Naive B cell (primary cell): ENCODE data around the gene DHCR7. TPM values are rescaled to one million over a fixed set of nuclear protein-coding genes. Genes with fewer than 3 reads are reported as not detected.

Experiments
- ATAC-seq, 2 donors: fragments of 150-1000 bp; cut with Tn5 transposase; 2 replicates each; pipeline ENCODE4 v1.10.0; 2021; ENCODE audit warnings: low read depth in 2 of 2, mild to moderate bottlenecking in 2 of 2, moderate library complexity in 2 of 2
- DNase-seq: peaks from one replicate; pipeline ENCODE4 v3.0.0; 2022
- H3K27ac Mint-ChIP-seq, 6 donors: one replicate each; pipeline ENCODE4 v1.8.0; 2020 to 2022; ENCODE audit warnings: mild to moderate bottlenecking in 6 of 6, mixed read lengths in 6 of 6, moderate library complexity in 5 of 6, inconsistent platforms in 2 of 6
- H3K27me3 Mint-ChIP-seq, 3 donors: one replicate each; pipeline ENCODE4 v1.8.0; 2021 to 2022; ENCODE audit warnings: mixed read lengths in 3 of 3, mild to moderate bottlenecking in 1 of 3
- H3K36me3 Mint-ChIP-seq, 2 donors: one replicate each; pipeline ENCODE4 v1.8.0; 2020 to 2022; ENCODE audit warnings: mixed read lengths in 2 of 2, inconsistent platforms in 1 of 2, mild to moderate bottlenecking in 1 of 2
- H3K4me1 Mint-ChIP-seq, 3 donors: one replicate each; pipeline ENCODE4 v1.8.0; 2020 to 2022; ENCODE audit warnings: mixed read lengths in 3 of 3, inconsistent platforms in 1 of 3, mild to moderate bottlenecking in 1 of 3, moderate library complexity in 1 of 3
- H3K4me3 Mint-ChIP-seq, 8 donors: one replicate each; pipeline ENCODE4 v1.8.0; 2020 to 2022; ENCODE audit warnings: mild to moderate bottlenecking in 8 of 8, mixed read lengths in 8 of 8, moderate library complexity in 8 of 8, inconsistent platforms in 2 of 8
- H3K9me3 Mint-ChIP-seq, 7 donors: one replicate each; pipeline ENCODE4 v1.8.0; 2020 to 2022; ENCODE audit warnings: mixed read lengths in 7 of 7, mild to moderate bottlenecking in 5 of 7, inconsistent platforms in 2 of 7, moderate library complexity in 1 of 7
- polyA plus RNA-seq, 6 donors: library from polyadenylated mRNA; unstranded; fragments of 300-500 nt; fragmentation: Illumina TruSeq; gene quantifications; one replicate each; pipeline ENCODE4 v1.2.3, GENCODE V29; 2021; ENCODE audit warnings: low read depth in 6 of 6

Gene DHCR7
- polyA plus RNA-seq, 6 donors from 2014 or later = 10.2 to 19.0 (median 15.3) TPM

DNA sequence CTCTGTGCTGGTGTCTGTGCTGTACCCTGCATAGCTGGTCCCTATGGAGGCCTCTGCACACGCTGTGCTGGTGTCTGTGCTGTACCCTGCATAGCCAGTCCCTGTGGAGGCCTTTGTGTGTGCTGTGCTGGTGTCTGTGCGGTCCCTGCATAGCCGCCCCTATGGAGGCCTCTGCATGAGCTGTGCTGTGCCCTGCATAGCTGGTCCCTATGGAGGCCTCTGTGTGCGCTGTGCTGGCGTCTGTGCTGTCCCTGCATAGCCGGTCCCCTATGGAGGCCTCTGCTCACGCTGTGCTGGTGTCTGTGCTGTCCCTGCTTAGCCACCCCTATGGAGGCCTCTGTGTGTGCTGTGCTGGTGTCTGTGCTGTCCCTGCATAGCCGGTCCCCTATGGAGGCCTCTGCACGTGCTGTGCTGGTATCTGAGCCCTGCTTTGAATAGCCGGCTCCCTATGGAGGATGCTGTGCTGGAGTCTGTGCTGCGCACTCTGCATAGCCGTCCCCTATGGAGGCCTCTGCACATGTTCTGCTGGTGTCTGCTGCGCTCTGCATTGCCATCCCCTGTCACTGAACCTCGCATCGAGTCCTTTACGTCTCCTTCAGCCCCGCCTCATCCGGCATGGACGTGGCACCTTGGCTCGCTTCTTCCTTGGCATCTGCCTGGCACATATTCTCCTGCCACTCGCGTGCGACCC, 11.0 kb upstream of the DHCR7 start:
- ATAC-seq (no peak), DNase-seq (no peak)
- Mint-ChIP-seq H3K36me3 (peaks cover 18 to 46% of the 10 kb centered on the region in 2 donors), H3K4me1 (peaks cover 24 to 41% (median 37%) of the 10 kb centered on the region in 3 donors), H3K27ac (no peak overlapping the region), H3K27me3 (no peaks in the 10 kb centered on the region), H3K4me3 (peak overlapping the region in 1 of 8 donors; percentile 53), H3K9me3 (no peaks in the 10 kb centered on the region)

DNA sequence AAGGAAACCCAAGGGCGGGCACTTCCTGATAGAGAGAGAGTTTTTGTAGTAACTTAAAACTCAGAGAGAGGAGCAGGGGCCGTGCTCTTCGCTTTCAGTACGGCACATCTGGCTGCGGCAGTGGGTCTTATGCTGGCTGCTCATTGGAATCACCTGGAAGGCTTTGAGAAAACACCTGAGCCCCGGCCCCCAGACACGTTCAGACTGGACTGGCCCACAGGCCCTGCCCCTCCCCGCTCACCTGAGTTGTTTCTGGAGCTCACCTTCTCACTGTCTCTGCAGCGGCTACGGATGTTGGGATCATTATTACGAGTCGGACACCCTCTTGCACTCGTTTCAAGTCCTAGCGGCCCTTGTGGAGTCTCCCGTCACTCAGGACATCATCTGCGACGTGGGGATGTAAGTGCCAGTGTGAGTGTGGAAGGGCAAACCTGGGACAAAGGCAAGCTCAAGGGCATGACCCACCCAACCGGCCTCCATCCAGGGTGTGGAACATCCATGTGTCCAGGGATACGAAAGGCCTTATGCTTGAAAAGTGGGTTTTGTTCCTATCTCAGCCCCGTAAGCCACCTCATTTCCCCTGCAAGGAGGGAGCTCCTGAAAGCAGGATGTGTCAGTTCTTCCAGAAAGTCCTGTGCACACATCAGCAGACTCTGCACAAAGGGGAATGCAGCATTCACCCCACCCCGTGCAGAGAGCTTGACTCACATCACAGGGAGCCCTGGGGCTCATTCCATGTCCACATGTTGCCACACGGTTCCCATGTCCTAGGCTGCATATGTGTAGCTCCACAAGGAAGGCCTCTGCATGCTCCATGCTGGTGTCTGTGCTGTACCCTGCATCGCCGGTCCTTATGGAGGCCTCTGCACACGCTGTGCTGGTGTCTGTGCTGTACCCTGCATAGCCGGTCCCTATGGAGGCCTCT, 10.2 kb upstream of the DHCR7 start:
- ATAC-seq (no peak), DNase-seq (no peak)
- Mint-ChIP-seq H3K4me1 (peaks cover 32 to 47% (median 41%) of the 10 kb centered on the region in 3 donors), H3K9me3 (no peaks in the 10 kb centered on the region), H3K27me3 (no peaks in the 10 kb centered on the region), H3K4me3 (peak overlapping the region in 1 of 8 donors; percentile 72), H3K36me3 (peaks cover 18 to 41% of the 10 kb centered on the region in 2 donors), H3K27ac (peak overlapping the region in 1 of 6 donors; percentile 27)

DNA sequence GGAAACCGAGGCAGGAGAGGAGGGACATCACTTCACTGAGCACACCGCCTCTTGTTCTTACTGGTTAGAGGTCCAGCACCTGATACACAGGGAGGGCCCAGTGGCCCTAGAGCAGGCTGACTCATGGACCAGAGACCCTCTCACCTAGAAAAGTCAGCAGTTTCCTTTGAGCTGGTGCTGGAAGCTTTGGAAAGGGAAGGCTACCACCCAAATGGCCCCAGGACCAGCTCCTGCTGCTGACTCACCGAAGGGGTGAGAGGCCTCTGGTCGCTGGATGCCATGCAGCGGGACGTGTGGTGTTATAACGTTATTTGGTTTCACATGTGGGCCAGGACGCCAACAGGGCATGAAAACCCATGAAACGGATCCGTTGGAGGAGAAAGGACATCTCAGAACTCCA, 8.6 kb upstream of the DHCR7 start:
- DNase-seq (no peak), ATAC-seq (no peak)
- Mint-ChIP-seq H3K27me3 (no peaks in the 10 kb centered on the region), H3K4me3 (peak overlapping the region in 2 of 8 donors; percentile 22 to 95), H3K9me3 (no peaks in the 10 kb centered on the region), H3K4me1 (peaks cover 38 to 54% (median 45%) of the 10 kb centered on the region in 3 donors), H3K36me3 (peaks cover 18 to 33% of the 10 kb centered on the region in 2 donors), H3K27ac (no peak overlapping the region)

DNA sequence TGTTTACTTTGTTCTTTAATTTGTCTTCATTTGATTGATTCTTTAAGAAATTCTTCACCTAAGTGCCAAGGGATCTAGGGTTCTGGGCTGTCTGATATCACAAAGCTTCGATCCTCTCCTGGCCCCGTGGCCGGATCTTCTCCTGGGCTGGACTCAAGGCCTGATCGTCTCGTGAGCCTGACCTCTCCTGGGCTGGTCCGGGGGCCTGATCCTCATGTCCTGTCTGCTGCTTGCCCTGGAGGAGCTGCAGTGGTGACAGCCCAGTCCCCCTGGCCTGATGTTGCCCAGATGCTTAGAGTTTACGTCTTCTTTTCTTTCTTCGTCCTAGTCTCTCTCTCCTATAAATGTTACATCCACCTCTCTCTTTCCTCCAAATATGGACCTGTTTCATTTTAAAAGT, 8.1 kb upstream of the DHCR7 start:
- H3K9me3 Mint-ChIP-seq = no peaks in the 10 kb centered on the region
- no peaks in the 10 kb centered on the region for H3K27me3 Mint-ChIP-seq
- peaks cover 44 to 58% (median 47%) of the 10 kb centered on the region in 3 donors for H3K4me1 Mint-ChIP-seq
- DNase-seq = no peak
- no peak overlapping the region for H3K27ac Mint-ChIP-seq
- peaks cover 18 to 28% of the 10 kb centered on the region in 2 donors for H3K36me3 Mint-ChIP-seq
- ATAC-seq = no peak
- peak overlapping the region in 2 of 8 donors; percentile 22 to 95 for H3K4me3 Mint-ChIP-seq

DNA sequence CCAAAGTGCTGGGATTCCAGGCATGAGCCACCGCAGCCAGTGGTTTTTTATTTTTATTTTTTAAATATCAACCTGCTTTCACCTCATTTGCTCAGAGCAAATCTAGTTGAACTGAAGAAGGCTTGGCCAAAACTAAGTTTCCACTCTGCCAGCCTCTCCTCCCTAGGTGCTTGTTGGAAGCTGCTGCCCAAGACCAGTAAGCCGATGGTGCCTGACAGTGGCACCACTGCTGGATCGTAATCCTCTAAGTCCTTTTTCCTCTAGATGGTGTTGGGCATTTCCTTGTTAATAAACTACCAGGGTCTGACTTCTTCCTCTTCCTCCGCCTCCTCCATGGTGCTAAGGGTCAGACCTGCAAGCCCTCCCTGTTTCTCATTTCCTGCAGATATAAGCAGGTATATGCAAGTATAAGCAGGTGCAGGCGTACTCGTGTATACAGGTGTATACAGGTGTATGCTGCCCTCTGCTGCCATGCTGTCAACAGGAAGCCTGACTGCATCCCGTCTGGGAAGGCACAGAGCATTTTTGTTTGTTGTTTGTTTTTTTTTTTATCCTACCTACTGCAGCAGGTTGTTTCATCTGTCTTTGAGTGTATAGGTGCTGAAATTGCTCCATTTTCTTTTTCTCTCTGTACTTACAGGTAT, 6.4 kb upstream of the DHCR7 start:
- ATAC-seq (no peak), DNase-seq (no peak)
- no peaks in the 10 kb centered on the region for H3K27me3 Mint-ChIP-seq
- peaks cover 37 to 63% (median 53%) of the 10 kb centered on the region in 3 donors for H3K4me1 Mint-ChIP-seq
- peak overlapping the region; percentile 70 to 96 (median 86) for H3K4me3 Mint-ChIP-seq
- H3K27ac Mint-ChIP-seq = peak overlapping the region in 2 of 6 donors; percentile 72 to 94
- H3K36me3 Mint-ChIP-seq = peaks cover 8 to 11% of the 10 kb centered on the region in 2 donors
- H3K9me3 Mint-ChIP-seq = no peaks in the 10 kb centered on the region

DNA sequence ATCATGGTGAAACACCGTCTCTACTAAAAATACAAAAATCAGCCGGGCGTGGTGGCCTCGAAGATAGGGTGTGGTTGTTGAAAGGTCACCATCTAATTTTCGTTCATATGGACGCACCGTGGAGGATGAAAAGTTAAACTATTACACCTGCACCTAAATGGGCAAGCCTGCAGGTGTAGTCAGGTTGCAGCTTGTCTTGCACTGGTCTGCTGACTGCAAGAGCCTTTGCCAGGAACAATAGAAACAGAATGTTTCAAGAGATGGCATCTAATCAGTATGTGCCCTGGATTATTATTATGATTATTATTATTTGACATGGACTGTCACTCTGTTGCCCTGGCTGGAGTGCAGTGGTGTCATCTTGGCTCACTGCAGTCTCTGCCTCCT, 5.7 kb upstream of the DHCR7 start:
- H3K9me3 Mint-ChIP-seq = no peaks in the 10 kb centered on the region
- DNase-seq (no peak), ATAC-seq (no peak)
- peaks cover 42 to 70% (median 59%) of the 10 kb centered on the region in 3 donors for H3K4me1 Mint-ChIP-seq
- H3K4me3 Mint-ChIP-seq = peak overlapping the region; percentile 83 to 96 (median 93)
- H3K27ac Mint-ChIP-seq = peak overlapping the region in 5 of 6 donors; percentile 59 to 93 (median 67)
- H3K27me3 Mint-ChIP-seq = no peaks in the 10 kb centered on the region
- H3K36me3 Mint-ChIP-seq = peaks cover 8% of the 10 kb centered on the region in 2 donors

DNA sequence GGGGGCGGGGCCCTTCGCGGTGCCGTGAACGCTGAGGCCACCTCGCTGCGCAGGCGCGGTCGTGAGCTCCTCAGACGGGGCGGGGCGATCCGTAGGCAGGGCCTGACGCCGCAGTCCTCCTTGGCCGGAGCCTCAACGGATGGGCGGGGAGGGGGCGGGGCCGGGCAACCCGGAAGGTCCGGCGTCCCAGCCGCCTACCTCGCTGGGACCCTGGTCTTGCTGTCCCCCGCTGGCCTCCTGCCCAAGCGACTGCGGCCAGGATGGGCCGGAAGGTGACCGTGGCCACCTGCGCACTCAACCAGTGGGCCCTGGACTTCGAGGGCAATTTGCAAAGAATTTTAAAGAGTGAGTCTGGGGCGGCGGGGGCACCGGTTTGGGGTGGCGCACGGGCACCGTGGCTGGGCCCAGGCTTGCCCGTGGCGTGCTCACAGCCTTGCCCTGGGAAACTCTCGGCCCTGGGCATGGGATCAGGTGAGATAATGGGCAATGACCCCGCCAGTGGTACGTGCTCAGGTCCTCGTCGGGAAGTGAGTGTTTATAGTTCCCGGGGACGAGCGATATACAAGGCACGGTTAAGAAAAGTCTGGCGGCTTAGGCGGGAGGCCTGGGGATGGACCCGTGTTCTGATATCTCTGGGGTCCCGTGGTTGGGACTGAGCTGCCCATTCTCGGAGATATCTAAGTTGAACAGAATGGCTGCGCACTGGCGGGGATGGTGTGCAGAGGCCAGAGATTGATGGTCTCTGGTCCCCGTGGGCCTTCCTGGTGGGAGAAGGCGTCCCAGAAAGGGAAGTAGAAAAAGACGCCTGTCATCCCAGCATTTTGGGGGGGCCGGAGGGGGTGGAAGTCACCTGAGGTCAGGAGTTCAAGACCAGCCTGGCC, 5.1 kb upstream of the DHCR7 start, which contains the start of gene NADSYN1:
TSS of gene NADSYN1 (plus strand) at position 167 of the 881 bp plus-strand sequence. CDS start at position 261, 94 bp downstream.
- DNase-seq = peak; percentile 90
- Mint-ChIP-seq H3K36me3 (peaks cover 8% of the 10 kb centered on the region in 2 donors), H3K4me1 (peaks cover 42 to 74% (median 59%) of the 10 kb centered on the region in 3 donors), H3K4me3 (peak within 1 kb of the TSS; percentile 83 to 96 (median 93)), H3K9me3 (no peaks in the 10 kb centered on the region), H3K27me3 (no peaks in the 10 kb centered on the region), H3K27ac (peak within 1 kb of the TSS; percentile 80 to 94 (median 88))
- ATAC-seq = peak; percentile 64 to 72

DNA sequence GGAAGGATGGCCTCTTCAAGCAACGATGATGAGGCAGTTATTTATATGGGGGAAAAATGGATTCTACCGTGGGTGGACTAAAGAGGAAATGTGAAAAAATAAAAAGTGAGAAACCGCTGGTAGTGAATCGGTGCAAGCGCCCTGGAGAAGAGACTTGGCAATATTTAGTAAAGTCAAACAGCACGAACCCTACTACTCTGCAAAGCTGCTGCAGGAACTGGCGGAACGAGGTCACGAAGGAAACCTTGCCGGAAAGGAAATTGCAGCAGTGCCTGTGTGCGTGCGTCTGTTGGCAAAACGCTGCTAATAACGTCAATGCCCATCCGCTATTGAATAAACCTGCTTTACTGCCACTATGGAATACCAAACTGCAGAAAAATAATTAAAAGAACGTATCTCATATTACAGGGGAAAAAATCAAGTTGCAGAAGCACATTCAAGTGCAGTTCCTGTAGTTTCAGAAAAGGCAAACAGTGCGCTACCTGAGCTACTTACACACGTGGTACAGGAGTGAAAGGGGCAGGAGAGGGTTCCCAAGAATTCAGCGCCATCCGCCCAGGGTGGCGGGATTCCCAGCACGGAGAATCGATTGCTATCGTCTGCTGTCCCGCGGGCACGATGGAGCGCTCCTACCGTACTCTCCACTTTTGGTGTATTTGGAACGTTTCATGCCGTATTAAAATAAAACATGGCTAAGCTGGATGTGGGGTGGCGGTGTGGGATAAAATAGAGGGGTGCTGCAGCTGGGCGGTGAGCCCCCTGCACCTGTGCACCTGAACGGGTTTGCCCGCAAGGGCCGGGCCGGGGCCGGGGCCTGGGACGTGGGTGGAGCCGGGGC, 4.2 kb upstream of the DHCR7 start:
- peak; percentile 23 to 26 for ATAC-seq
- peak overlapping the region; percentile 54 to 94 (median 86) for H3K27ac Mint-ChIP-seq
- H3K9me3 Mint-ChIP-seq = no peaks in the 10 kb centered on the region

DNA sequence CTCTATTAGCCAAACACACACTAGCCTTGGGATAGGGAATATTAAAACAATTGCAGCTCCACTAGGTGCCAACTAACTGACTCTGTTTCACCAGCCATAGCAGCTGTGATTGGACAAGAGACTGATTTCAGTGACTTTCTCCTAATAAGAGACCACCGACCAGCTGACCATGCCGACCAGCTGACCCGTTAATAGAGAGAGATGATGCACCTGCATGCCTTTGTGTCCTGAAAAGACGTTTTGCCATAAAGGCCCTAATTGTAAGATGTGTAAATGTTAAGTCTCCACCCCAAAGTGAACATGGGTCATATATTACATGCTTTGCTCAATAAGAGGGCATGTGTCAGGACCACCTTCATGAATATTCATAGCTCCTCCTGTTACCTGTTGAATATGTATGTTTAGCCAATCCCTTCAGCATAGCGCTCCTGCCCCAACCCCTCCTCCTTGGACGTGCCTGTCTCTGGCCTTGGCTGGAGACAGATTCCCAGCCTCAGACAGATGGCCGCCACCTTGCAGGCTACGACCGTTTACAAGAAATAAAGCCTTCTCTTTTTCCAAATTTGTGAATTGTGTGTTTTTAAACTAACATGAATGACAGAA, 3.5 kb upstream of the DHCR7 start:
- no peak for ATAC-seq
- peaks cover 39 to 69% (median 67%) of the 10 kb centered on the region in 3 donors for H3K4me1 Mint-ChIP-seq
- H3K27me3 Mint-ChIP-seq = no peaks in the 10 kb centered on the region
- peak overlapping the region; percentile 83 to 96 (median 91) for H3K4me3 Mint-ChIP-seq
- H3K9me3 Mint-ChIP-seq = peaks cover 0 to 2% (median 0%) of the 10 kb centered on the region in 7 donors
- peak overlapping the region; percentile 3 to 94 (median 86) for H3K27ac Mint-ChIP-seq
- no peak for DNase-seq
- H3K36me3 Mint-ChIP-seq = peaks cover 6 to 8% of the 10 kb centered on the region in 2 donors

More for the DNA sequence above, 4.2 kb upstream of the DHCR7 start:
- Mint-ChIP-seq H3K27me3 (no peaks in the 10 kb centered on the region), H3K4me3 (peak overlapping the region; percentile 83 to 96 (median 91)), H3K36me3 (peaks cover 8% of the 10 kb centered on the region in 2 donors), H3K4me1 (peaks cover 39 to 73% (median 63%) of the 10 kb centered on the region in 3 donors)
- DNase-seq = peak; percentile 57

DNA sequence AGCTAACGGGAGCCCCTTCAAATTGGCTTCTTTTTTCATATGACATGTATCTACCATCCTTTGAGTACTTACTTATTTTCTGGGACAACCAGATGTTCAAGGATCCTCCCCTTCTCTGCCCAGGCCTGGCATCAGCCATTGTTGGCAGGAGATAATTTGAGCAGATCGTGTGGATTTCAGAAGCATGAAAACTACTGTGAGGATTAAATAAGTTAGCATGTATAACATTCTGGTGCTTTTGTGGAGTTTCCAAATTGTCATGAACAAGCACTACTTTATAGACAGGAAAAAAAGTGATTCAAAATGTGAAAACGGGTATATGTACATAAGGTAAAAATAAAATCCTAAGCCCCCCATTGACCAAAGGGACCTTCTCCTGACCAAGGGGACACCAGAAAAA, 2.7 kb upstream of the DHCR7 start:
- peaks cover 32 to 62% (median 59%) of the 10 kb centered on the region in 3 donors for H3K4me1 Mint-ChIP-seq
- H3K27me3 Mint-ChIP-seq = no peaks in the 10 kb centered on the region
- ATAC-seq (no peak), DNase-seq (no peak)
- peak overlapping the region in 3 of 6 donors; percentile 52 to 60 (median 58) for H3K27ac Mint-ChIP-seq
- peaks cover 0 to 7% (median 2%) of the 10 kb centered on the region in 7 donors for H3K9me3 Mint-ChIP-seq
- peak overlapping the region in 4 of 8 donors; percentile 53 to 96 (median 93) for H3K4me3 Mint-ChIP-seq
- peaks cover 7 to 8% of the 10 kb centered on the region in 2 donors for H3K36me3 Mint-ChIP-seq

DNA sequence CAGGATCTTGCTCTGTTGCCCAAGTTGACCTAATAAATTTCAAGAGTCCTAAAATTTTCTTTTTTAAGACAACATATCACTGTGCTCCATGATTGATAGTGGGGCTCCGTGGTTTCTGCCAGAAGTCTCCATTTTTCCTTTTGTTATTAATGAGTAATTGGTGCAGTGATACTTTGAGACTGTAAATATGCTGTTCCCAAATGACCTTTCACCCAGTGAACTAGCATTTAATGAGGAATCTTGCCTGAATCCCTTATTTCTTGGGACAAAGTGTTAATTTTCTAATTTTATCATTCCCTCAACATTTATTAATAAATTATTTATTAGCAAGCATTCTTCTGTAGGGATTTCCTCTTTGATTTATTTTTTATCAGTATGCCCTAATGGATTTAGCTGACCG, 2.3 kb upstream of the DHCR7 start:
- H3K27me3 Mint-ChIP-seq = no peaks in the 10 kb centered on the region
- peaks cover 30 to 59% (median 55%) of the 10 kb centered on the region in 3 donors for H3K4me1 Mint-ChIP-seq
- no peak for DNase-seq
- H3K36me3 Mint-ChIP-seq = peaks cover 8 to 11% of the 10 kb centered on the region in 2 donors
- ATAC-seq = no peak
- peak overlapping the region in 2 of 8 donors; percentile 95 to 96 for H3K4me3 Mint-ChIP-seq
- peaks cover 0 to 10% (median 2%) of the 10 kb centered on the region in 7 donors for H3K9me3 Mint-ChIP-seq
- peak overlapping the region in 2 of 6 donors; percentile 52 to 58 for H3K27ac Mint-ChIP-seq
